IPS-15b (cell line): ENCODE data around the gene ADSS2.

Experiments
- H3K27me3 ChIP-seq: one replicate; pipeline ENCODE4 v1.6.1; 2013; ENCODE audit warnings: low read length; ENCODE audit not compliant: control insufficient read depth, insufficient read depth
- H3K36me3 ChIP-seq: one replicate; pipeline ENCODE4 v1.6.1; 2013; ENCODE audit warnings: low read length; ENCODE audit not compliant: control insufficient read depth, insufficient read depth
- H3K4me1 ChIP-seq: one replicate; pipeline ENCODE4 v1.6.1; 2013; ENCODE audit warnings: mild to moderate bottlenecking, low read length; ENCODE audit not compliant: control insufficient read depth, insufficient read depth
- H3K4me3 ChIP-seq: one replicate; pipeline ENCODE4 v1.5.1; 2013; ENCODE audit warnings: low read depth, low read length
- H3K9ac ChIP-seq: one replicate; pipeline ENCODE4 v1.6.1; 2013; ENCODE audit warnings: low read depth, mild to moderate bottlenecking, low read length
- H3K9me3 ChIP-seq: one replicate; pipeline ENCODE4 v1.6.1; 2013; ENCODE audit warnings: mild to moderate bottlenecking, low read length; ENCODE audit not compliant: control insufficient read depth, insufficient read depth

The ADSS2 gene

GRCh38 chr1:244442850-244443249, 8.9 kb downstream of the ADSS2 start:
- no peaks in the 10 kb centered on the region for H3K9me3 ChIP-seq
- H3K27me3 ChIP-seq = no peaks in the 10 kb centered on the region
- no peaks in the 10 kb centered on the region for H3K36me3 ChIP-seq
- H3K9ac ChIP-seq = no peak overlapping the region
- peaks cover 33% of the 10 kb centered on the region for H3K4me1 ChIP-seq
- H3K4me3 ChIP-seq = no peak overlapping the region

GRCh38 chr1:244439391-244440032, 12.2 kb downstream of the ADSS2 start:
- H3K4me3 ChIP-seq = no peak overlapping the region
- no peaks in the 10 kb centered on the region for H3K27me3 ChIP-seq
- H3K36me3 ChIP-seq = no peaks in the 10 kb centered on the region
- no peak overlapping the region for H3K9ac ChIP-seq
- peaks cover 13% of the 10 kb centered on the region for H3K4me1 ChIP-seq
- H3K9me3 ChIP-seq = no peaks in the 10 kb centered on the region

- no peaks in the 10 kb centered on the region for H3K36me3 ChIP-seq
- H3K4me1 ChIP-seq = peaks cover 13% of the 10 kb centered on the region
- H3K9ac ChIP-seq = no peak overlapping the region
- no peak overlapping the region for H3K4me3 ChIP-seq
- no peaks in the 10 kb centered on the region for H3K9me3 ChIP-seq
- no peaks in the 10 kb centered on the region for H3K27me3 ChIP-seq
Measured at GRCh38 chr1:244437086-244437468, 14.6 kb downstream of the ADSS2 start.

GRCh38 chr1:244436336-244437085, 15.2 kb downstream of the ADSS2 start:
- H3K36me3 ChIP-seq = no peaks in the 10 kb centered on the region
- no peak overlapping the region for H3K4me3 ChIP-seq
- no peak overlapping the region for H3K9ac ChIP-seq
- peaks cover 13% of the 10 kb centered on the region for H3K4me1 ChIP-seq
- no peaks in the 10 kb centered on the region for H3K9me3 ChIP-seq
- H3K27me3 ChIP-seq = no peaks in the 10 kb centered on the region

- Histone ChIP-seq H3K9me3 (no peaks in the 10 kb centered on the region), H3K27me3 (no peaks in the 10 kb centered on the region), H3K4me1 (peaks cover 13% of the 10 kb centered on the region), H3K9ac (no peak overlapping the region), H3K36me3 (no peaks in the 10 kb centered on the region), H3K4me3 (no peak overlapping the region)
Measured at GRCh38 chr1:244435562-244436205, 16.0 kb downstream of the ADSS2 start.

- no peaks in the 10 kb centered on the region for H3K36me3 ChIP-seq
- H3K9ac ChIP-seq = no peak overlapping the region
- H3K27me3 ChIP-seq = no peaks in the 10 kb centered on the region
- H3K4me1 ChIP-seq = no peaks in the 10 kb centered on the region
- H3K4me3 ChIP-seq = no peak overlapping the region
- no peaks in the 10 kb centered on the region for H3K9me3 ChIP-seq
Measured at GRCh38 chr1:244431166-244431565, 20.5 kb downstream of the ADSS2 start.

- H3K9me3 ChIP-seq = no peaks in the 10 kb centered on the region
- no peaks in the 10 kb centered on the region for H3K36me3 ChIP-seq
Measured at GRCh38 chr1:244429818-244430217, 21.9 kb downstream of the ADSS2 start.

GRCh38 chr1:244427647-244428046, 24.1 kb downstream of the ADSS2 start:
- H3K4me3 ChIP-seq = no peak overlapping the region
- H3K9ac ChIP-seq = no peak overlapping the region
- H3K27me3 ChIP-seq = no peaks in the 10 kb centered on the region
- H3K36me3 ChIP-seq = no peaks in the 10 kb centered on the region
- no peaks in the 10 kb centered on the region for H3K4me1 ChIP-seq
- no peaks in the 10 kb centered on the region for H3K9me3 ChIP-seq

More at GRCh38 chr1:244429818-244430217, 21.9 kb downstream of the ADSS2 start:
- Histone ChIP-seq H3K9ac (no peak overlapping the region), H3K4me3 (no peak overlapping the region), H3K4me1 (no peaks in the 10 kb centered on the region), H3K27me3 (no peaks in the 10 kb centered on the region)

- Histone ChIP-seq H3K9ac (no peak overlapping the region), H3K36me3 (no peaks in the 10 kb centered on the region), H3K4me3 (no peak overlapping the region), H3K4me1 (no peaks in the 10 kb centered on the region), H3K27me3 (no peaks in the 10 kb centered on the region), H3K9me3 (no peaks in the 10 kb centered on the region)
Measured at GRCh38 chr1:244424649-244425334, 26.9 kb downstream of the ADSS2 start.

- no peak overlapping the region for H3K9ac ChIP-seq
- no peaks in the 10 kb centered on the region for H3K9me3 ChIP-seq
- H3K4me1 ChIP-seq = no peaks in the 10 kb centered on the region
- H3K27me3 ChIP-seq = no peaks in the 10 kb centered on the region
- peaks cover 2% of the 10 kb centered on the region for H3K36me3 ChIP-seq
- H3K4me3 ChIP-seq = no peak overlapping the region
Measured at GRCh38 chr1:244422174-244422573, 29.5 kb downstream of the ADSS2 start.

- Histone ChIP-seq H3K9ac (no peak overlapping the region), H3K9me3 (no peaks in the 10 kb centered on the region), H3K36me3 (peaks cover 9% of the 10 kb centered on the region), H3K27me3 (no peaks in the 10 kb centered on the region), H3K4me1 (no peaks in the 10 kb centered on the region), H3K4me3 (no peak overlapping the region)
Measured at GRCh38 chr1:244419024-244419423, 32.7 kb downstream of the ADSS2 start.
